Body of pancreas (tissue), 4 donors: ENCODE measurements around the gene FBXO21. TPM values are rescaled to one million over a fixed set of nuclear protein-coding genes. Genes with fewer than 3 reads are reported as not detected.
A peak's percentile ranks its signal among the peaks of the same experiment; 100 is the strongest.

Experiments used
- ATAC-seq: fragments of 150-250 bp; one replicate; pipeline ENCODE4 v1.9.1; 2016
- DNase-seq, 4 donors: peaks; one replicate each; pipeline ENCODE4 v3.0.0-alpha.2; 2019
- H3K27ac ChIP-seq, 4 donors: fragments of 200-600 bp; sonication (generic); 1 replicate in 3 of 4; 2 replicates in 1 of 4; pipeline versions ENCODE4 v1.5.1 to v1.6.1; 2016 to 2019; ENCODE audit warnings: mild to moderate bottlenecking in 1 of 4, mixed read lengths in 1 of 4, moderate library complexity in 1 of 4
- H3K27me3 ChIP-seq, 2 donors: fragments of 200-600 bp; sonication (generic); one replicate each; pipeline ENCODE4 v1.6.0; 2016; ENCODE audit warnings: mild to moderate bottlenecking in 1 of 2
- H3K36me3 ChIP-seq, 2 donors: fragments of 200-600 bp; sonication (generic); replicated peaks in 1 of 2; 2 replicates each; pipeline ENCODE4 v1.5.1; 2016; ENCODE audit warnings: low read depth in 2 of 2; ENCODE audit not compliant: insufficient read depth in 1 of 2
- H3K4me1 ChIP-seq: fragments of 200-600 bp; sonication (generic); one replicate; pipeline ENCODE4 v1.6.0; 2016
- H3K4me3 ChIP-seq, 2 donors: fragments of 200-600 bp; sonication (generic); 1 replicate in 1 of 2; 2 replicates in 1 of 2; pipeline ENCODE4 v1.5.1; 2016 to 2019
- H3K9me3 ChIP-seq, 3 donors: fragments of 200-600 bp; sonication (generic); 1 replicate in 2 of 3; 2 replicates in 1 of 3; pipeline ENCODE4 v1.5.1; 2016
- CTCF ChIP-seq, 7 experiments: fragments of 450-650 bp in 4 of 7; fragments of 200-600 bp in 3 of 7; sonication (generic) in 3 of 7; IDR thresholded peaks; one replicate each; pipeline ENCODE4 v1.5.1; 2016 to 2019; ENCODE audit warnings: antibody characterized with exemption in 7 of 7
- POLR2A ChIP-seq, 3 donors: fragments of 450-650 bp; IDR thresholded peaks; one replicate each; pipeline ENCODE4 v1.6.1; 2016; ENCODE audit warnings: antibody characterized with exemption in 3 of 3, mild to moderate bottlenecking in 2 of 3
- WGBS, 2 donors: methylation state at CpG; one replicate each; pipeline ENCODE4 v1.1.5; 2017; 5-methylcytosine and 5-hydroxymethylcytosine counted together
- intact Hi-C: fragments of 100-400 bp; cut with DNase I; formaldehyde crosslinking; loops from one replicate; pipeline ENCODE4 v1.15.1; 2023
- total RNA-seq, 2 donors: library from RNA; depleted of rRNA; stranded (reverse); fragments of >200 nt; gene quantifications; one replicate each; pipeline ENCODE4 v1.1.0, GENCODE V29; 2016

Gene FBXO21
- total RNA-seq, 2 donors from 2014 or later: 43.6 to 76.5 TPM

- intact Hi-C loops: no loop called here
- Histone ChIP-seq H3K27ac (no peak overlapping the region), H3K27me3 (no peaks in the 10 kb centered on the region), H3K36me3 (peaks cover 0 to 9% of the 10 kb centered on the region in 2 donors), H3K4me1 (peaks cover 15% of the 10 kb centered on the region), H3K9me3 (no peaks in the 10 kb centered on the region), H3K4me3 (no peak overlapping the region)
- no peak for ATAC-seq
- no peak for DNase-seq
- 86 to 92% methylated on average over 13 of the region's 13 CpGs for WGBS, 2 donors
- TF ChIP-seq CTCF (IDR thresholded peaks at IDR 0.05) (no peak), POLR2A (IDR thresholded peaks at IDR 0.05) (no peak)
Observed at GRCh38 chr12:117145597-117146154, 44.6 kb downstream of the FBXO21 start.

- H3K4me3 ChIP-seq: no peak overlapping the region
- WGBS, 2 donors: 89 to 93% methylated on average over 15 of the region's 15 CpGs
- no peaks in the 10 kb centered on the region for H3K27me3 ChIP-seq
- TF ChIP-seq CTCF (IDR thresholded peaks at IDR 0.05) (no peak), POLR2A (IDR thresholded peaks at IDR 0.05) (no peak)
- H3K9me3 ChIP-seq: no peaks in the 10 kb centered on the region
- no peak for DNase-seq
- H3K4me1 ChIP-seq: peaks cover 23% of the 10 kb centered on the region
- H3K36me3 ChIP-seq: peaks cover 0 to 9% of the 10 kb centered on the region in 2 donors
- intact Hi-C loops: no loop called here
- no peak for ATAC-seq
- H3K27ac ChIP-seq: no peak overlapping the region
Observed at GRCh38 chr12:117144599-117144998, 45.7 kb downstream of the FBXO21 start.

GRCh38 chr12:117143008-117143532, 47.2 kb downstream of the FBXO21 start:
- Histone ChIP-seq H3K4me3 (no peak overlapping the region), H3K4me1 (peaks cover 23% of the 10 kb centered on the region), H3K27ac (peak overlapping the region in 3 of 4 donors; percentile 59 to 72 (median 60)), H3K9me3 (no peaks in the 10 kb centered on the region), H3K27me3 (no peaks in the 10 kb centered on the region), H3K36me3 (peaks cover 0 to 6% of the 10 kb centered on the region in 2 donors)
- intact Hi-C loops: no loop called here
- DNase-seq (peak; percentile 47 to 67 (median 54)), ATAC-seq (peak; percentile 71)
- no peak for TF ChIP-seq CTCF (IDR thresholded peaks at IDR 0.05)
- no peak for TF ChIP-seq POLR2A (IDR thresholded peaks at IDR 0.05)
- WGBS, 2 donors: 50 to 52% methylated on average over 17 to 18 of the region's 18 CpGs

GRCh38 chr12:117142094-117142493, 48.2 kb downstream of the FBXO21 start:
- H3K9me3 ChIP-seq: no peaks in the 10 kb centered on the region
- TF ChIP-seq POLR2A (IDR thresholded peaks at IDR 0.05): no peak
- no peak for TF ChIP-seq CTCF (IDR thresholded peaks at IDR 0.05)
- peak overlapping the region in 1 of 4 donors; percentile 59 for H3K27ac ChIP-seq
- H3K27me3 ChIP-seq: no peaks in the 10 kb centered on the region
- intact Hi-C loops: no loop called here
- DNase-seq (no peak), ATAC-seq (no peak)
- no peak overlapping the region for H3K4me3 ChIP-seq
- WGBS, 2 donors: 87 to 92% methylated on average over 12 of the region's 12 CpGs
- peaks cover 23% of the 10 kb centered on the region for H3K4me1 ChIP-seq
- peaks cover 0 to 6% of the 10 kb centered on the region in 2 donors for H3K36me3 ChIP-seq
